WTC11 (cell line): Measurements from ENCODE around the gene GRB7. TPM values are rescaled to one million over a fixed set of nuclear protein-coding genes. Genes with fewer than 3 reads are reported as not detected.

ENCODE experiments used
- ATAC-seq: fragments of 200-7000 bp; cut with Tn5 transposase; 2 replicates; pipeline ENCODE4 v1.10.0; 2021; ENCODE audit warnings: mild to moderate bottlenecking, moderate library complexity
- CTCF ChIA-PET: fragments of 300-600 bp; sonication (Branson Sonifier 250); formaldehyde crosslinking; loops from one replicate; lab custom pipeline; 2021; ENCODE audit warnings: antibody characterized with exemption; lab: Charles Lee
- POLR2A ChIA-PET: fragments of 350-600 bp; sonication (Branson Sonifier 250); formaldehyde crosslinking; loops from one replicate; lab custom pipeline; 2021; ENCODE audit warnings: antibody characterized with exemption; lab: Charles Lee
- DNase-seq: peaks from one replicate; pipeline ENCODE4 v3.0.0; 2021; ENCODE audit warnings: low spot score
- H3K27ac Mint-ChIP-seq: 2 replicates; pipeline ENCODE4 v1.8.0; 2021; ENCODE audit warnings: mixed read lengths
- H3K27me3 Mint-ChIP-seq: 2 replicates; pipeline ENCODE4 v1.8.0; 2021; ENCODE audit warnings: low read depth, mild to moderate bottlenecking, moderate library complexity, mixed read lengths
- H3K36me3 Mint-ChIP-seq: 2 replicates; pipeline ENCODE4 v1.8.0; 2021; ENCODE audit warnings: mixed read lengths
- H3K4me1 Mint-ChIP-seq: 2 replicates; pipeline ENCODE4 v1.8.0; 2022; ENCODE audit warnings: mixed read lengths
- H3K4me3 Mint-ChIP-seq: 2 replicates; pipeline ENCODE4 v1.8.0; 2021; ENCODE audit warnings: mild to moderate bottlenecking, moderate library complexity, mixed read lengths
- H3K9me3 Mint-ChIP-seq: 2 replicates; pipeline ENCODE4 v1.8.0; 2021; ENCODE audit warnings: mixed read lengths
- GRHL2 ChIP-seq: fragments of 250-450 bp; sonication (Bioruptor Pico); IDR thresholded peaks from 2 replicates; pipeline ENCODE4 v1.8.0; 2022; ENCODE audit warnings: mild to moderate bottlenecking, moderate library complexity; ENCODE audit not compliant: insufficient replicate concordance, severe bottlenecking
- IRF2 ChIP-seq: sonication (generic); formaldehyde crosslinking; IDR thresholded peaks from 2 replicates; pipeline ENCODE4 v1.8.0; 2022; ENCODE audit warnings: low read depth, missing genetic modification reagents, borderline replicate concordance
- MAX ChIP-seq: sonication (generic); formaldehyde crosslinking; IDR thresholded peaks from 2 replicates; pipeline ENCODE4 v1.8.0; 2022; ENCODE audit warnings: mild to moderate bottlenecking, missing genetic modification reagents
- ZNF423 ChIP-seq: fragments of 250-450 bp; sonication (Bioruptor Pico); IDR thresholded peaks from 2 replicates; pipeline ENCODE4 v2.1.2; 2022; ENCODE audit warnings: mild to moderate bottlenecking, moderate library complexity
- ZNF671 ChIP-seq: fragments of 250-450 bp; sonication (Bioruptor Pico); IDR thresholded peaks from 2 replicates; pipeline ENCODE4 v1.8.0; 2021; ENCODE audit warnings: mild to moderate bottlenecking
- microRNA-seq: library from miRNA; unstranded; fragments of <30 nt; microRNA quantifications from one replicate; pipeline ENCODE4 v1.2.0, GENCODE V29; 2022; ENCODE audit warnings: borderline number of aligned reads
- total RNA-seq: library from RNA; stranded (reverse); gene quantifications from 3 replicates; pipeline ENCODE4 v1.2.3, GENCODE V29; 2021

Gene GRB7
- total RNA-seq, 1 experiment from 2014 or later: 48.5 TPM

GRCh38 chr17:39794249-39794970 lies 56.7 kb downstream of the GRB7 start:
- Mint-ChIP-seq H3K4me1 (peaks cover 29% of the 10 kb centered on the region), H3K4me3 (no peak overlapping the region), H3K27ac (no peak overlapping the region), H3K36me3 (no peaks in the 10 kb centered on the region), H3K9me3 (no peaks in the 10 kb centered on the region), H3K27me3 (no peaks in the 10 kb centered on the region)
- DNase-seq (no peak), ATAC-seq (no peak)
- TF ChIP-seq ZNF671: no peak
- no peak for TF ChIP-seq ZNF423
- no peak for TF ChIP-seq IRF2 (CRISPR knock-in tag)
- no peak for TF ChIP-seq GRHL2 (CRISPR knock-in tag)
- no peak for TF ChIP-seq MAX (CRISPR knock-in tag)
- ChIA-PET POLR2A (no interaction called here), CTCF (interaction anchor here (1.2 to 2.0 kb wide), 2 partner anchors 25 to 41 kb away, joined by 3 to 5 read pairs; no protein-coding TSS in a partner anchor)

Small RNA genes lying within 50 kb of the gene (microRNA-seq; reads per million reads assigned to microRNA genes)
- 2.4 reads per million for gene MIR4728

Other genes starting within 250 kb of the GRB7 start
- gene NEUROD2, start 130.0 kb upstream of the GRB7 start, total RNA-seq: not detected in 3 replicates
- gene PPP1R1B, start 111.0 kb upstream of the GRB7 start, total RNA-seq: 15.0 to 20.5 TPM (median 15.2 TPM) in 3 replicates
- gene STARD3, start 100.8 kb upstream of the GRB7 start, total RNA-seq: 64.9 to 75.3 TPM (median 65.4 TPM) in 3 replicates
- gene TCAP, start 72.6 kb upstream of the GRB7 start, total RNA-seq: 2.5 to 2.9 TPM (median 2.8 TPM) in 3 replicates
- gene PNMT, start 69.5 kb upstream of the GRB7 start, total RNA-seq: 2.4 to 3.1 TPM (median 2.7 TPM) in 3 replicates
- 24.3 to 25.7 TPM (median 24.9 TPM) in 3 replicates for gene PGAP3, start 49.9 kb upstream of the GRB7 start, total RNA-seq
- 153 to 209 TPM (median 158 TPM) in 3 replicates for gene ERBB2, start 37.9 kb upstream of the GRB7 start, total RNA-seq
- gene MIEN1, start 7.4 kb upstream of the GRB7 start, total RNA-seq: 40.6 to 46.7 TPM (median 46.5 TPM) in 3 replicates
- gene IKZF3, start 126.4 kb downstream of the GRB7 start, total RNA-seq: 0.81 to 1.0 TPM (median 0.87 TPM) in 3 replicates
- not detected in 3 replicates for gene ZPBP2, start 130.3 kb downstream of the GRB7 start, total RNA-seq
- gene GSDMB, start 180.7 kb downstream of the GRB7 start, total RNA-seq: 14.1 to 21.6 TPM (median 18.5 TPM) in 3 replicates
- gene ORMDL3, start 189.7 kb downstream of the GRB7 start, total RNA-seq: 53.2 to 59.4 TPM (median 54.1 TPM) in 3 replicates
- not detected in 3 replicates for gene LRRC3C, start 189.8 kb downstream of the GRB7 start, total RNA-seq
- not detected in 3 replicates for gene GSDMA, start 225.1 kb downstream of the GRB7 start, total RNA-seq
- 157 to 190 TPM (median 158 TPM) in 3 replicates for gene PSMD3, start 242.9 kb downstream of the GRB7 start, total RNA-seq